GM12873 (cell line): Measurements from ENCODE around the gene JPH4.

Source experiments
- CTCF ChIP-seq: IDR thresholded peaks from 2 replicates; pipeline ENCODE4 v1.5.1; 2012; ENCODE audit warnings: low read depth, mild to moderate bottlenecking, moderate library complexity, low read length, control low read depth; ENCODE audit not compliant: insufficient read depth; ENCODE audit errors: missing control alignments

JPH4 gene

GRCh38 chr14:23612802-23613201, 34.2 kb upstream of the JPH4 start:
- TF ChIP-seq CTCF = no peak

GRCh38 chr14:23612354-23612732, 33.8 kb upstream of the JPH4 start:
- TF ChIP-seq CTCF = no peak

- TF ChIP-seq CTCF = no peak
Observed at GRCh38 chr14:23610815-23611289, 32.3 kb upstream of the JPH4 start.

GRCh38 chr14:23610090-23610814, 31.7 kb upstream of the JPH4 start:
- no peak for TF ChIP-seq CTCF

- no peak for TF ChIP-seq CTCF
Observed at GRCh38 chr14:23609001-23609400, 30.4 kb upstream of the JPH4 start.

GRCh38 chr14:23608454-23608853, 29.9 kb upstream of the JPH4 start:
- no peak for TF ChIP-seq CTCF

- TF ChIP-seq CTCF = no peak
Observed at GRCh38 chr14:23605931-23606585, 27.5 kb upstream of the JPH4 start.
